Measurements from ENCODE around the gene MET. TPM values are rescaled to one million over a fixed set of nuclear protein-coding genes. Genes with fewer than 3 reads are reported as not detected.

Gene MET
- total RNA-seq, 1 donor from 2014 or later, result 34.2 TPM

GRCh38 chr7:116779931-116780330 lies 107.9 kb downstream of the MET start:
- Mint-ChIP-seq H3K27me3 (peaks cover 3% of the 10 kb centered on the region), H3K4me1 (ENCODE audit: unreplicated experiment) (peaks cover 44% of the 10 kb centered on the region), H3K36me3 (peaks cover 11% of the 10 kb centered on the region), H3K4me3 (no peak overlapping the region), H3K9me3 (no peaks in the 10 kb centered on the region), H3K27ac (no peak overlapping the region)
- no peak for DNase-seq (ENCODE audit: extremely low spot score, unreplicated experiment)
- no peak for TF ChIP-seq CTCF (conservative IDR thresholded peaks at IDR 0.05)

- DNase-seq (ENCODE audit: extremely low spot score, unreplicated experiment), result no peak
- Mint-ChIP-seq H3K9me3 (no peaks in the 10 kb centered on the region), H3K4me1 (ENCODE audit: unreplicated experiment) (peaks cover 44% of the 10 kb centered on the region), H3K4me3 (no peak overlapping the region), H3K36me3 (peaks cover 9% of the 10 kb centered on the region), H3K27ac (peak overlapping the region; percentile 96), H3K27me3 (peaks cover 3% of the 10 kb centered on the region)
- TF ChIP-seq CTCF (conservative IDR thresholded peaks at IDR 0.05), result no peak
Measured at GRCh38 chr7:116780521-116780920, 108.5 kb downstream of the MET start.

GRCh38 chr7:116780966-116781365 lies 109.0 kb downstream of the MET start:
- peaks cover 3% of the 10 kb centered on the region for H3K27me3 Mint-ChIP-seq
- H3K4me3 Mint-ChIP-seq, result peak overlapping the region; percentile 73
- peaks cover 9% of the 10 kb centered on the region for H3K36me3 Mint-ChIP-seq
- TF ChIP-seq CTCF (conservative IDR thresholded peaks at IDR 0.05), result no peak
- H3K4me1 Mint-ChIP-seq (ENCODE audit: unreplicated experiment), result peaks cover 42% of the 10 kb centered on the region
- H3K27ac Mint-ChIP-seq, result peak overlapping the region; percentile 96
- no peak for DNase-seq (ENCODE audit: extremely low spot score, unreplicated experiment)
- no peaks in the 10 kb centered on the region for H3K9me3 Mint-ChIP-seq

GRCh38 chr7:116781584-116781983 lies 109.6 kb downstream of the MET start:
- no peaks in the 10 kb centered on the region for H3K9me3 Mint-ChIP-seq

GRCh38 chr7:116782177-116782711 lies 110.2 kb downstream of the MET start:
- no peak for DNase-seq (ENCODE audit: extremely low spot score, unreplicated experiment)
- Mint-ChIP-seq H3K36me3 (peaks cover 9% of the 10 kb centered on the region), H3K4me1 (ENCODE audit: unreplicated experiment) (peaks cover 39% of the 10 kb centered on the region), H3K9me3 (no peaks in the 10 kb centered on the region), H3K27me3 (peaks cover 3% of the 10 kb centered on the region), H3K27ac (peak overlapping the region; percentile 33), H3K4me3 (no peak overlapping the region)
- TF ChIP-seq CTCF (conservative IDR thresholded peaks at IDR 0.05), result no peak

More at GRCh38 chr7:116781584-116781983, 109.6 kb downstream of the MET start:
- Mint-ChIP-seq H3K4me3 (peak overlapping the region; percentile 73), H3K27me3 (peaks cover 3% of the 10 kb centered on the region), H3K27ac (peak overlapping the region; percentile 96), H3K36me3 (peaks cover 9% of the 10 kb centered on the region), H3K4me1 (ENCODE audit: unreplicated experiment) (peaks cover 39% of the 10 kb centered on the region)
- TF ChIP-seq CTCF (conservative IDR thresholded peaks at IDR 0.05), result no peak
- DNase-seq (ENCODE audit: extremely low spot score, unreplicated experiment), result no peak

Data from type B pancreatic cell (in vitro differentiated cells).